Endothelial cell of umbilical vein (primary cell): Measurements from ENCODE around the gene GPN3. TPM values are rescaled to one million over a fixed set of nuclear protein-coding genes. Genes with fewer than 3 reads are reported as not detected.

Source experiments
- BruUV-seq: library from RNA; stranded (reverse); fragments of 400-500 nt; replicated peaks from 2 replicates; lab custom pipeline; 2021; lab: Mats Ljungman, UMichigan
- CTCF ChIA-PET: fragments of 300-600, 350-600 bp; sonication (Branson Sonifier 250); formaldehyde crosslinking; loops from one replicate; lab custom pipeline; 2021; ENCODE audit warnings: antibody characterized with exemption, inconsistent platforms; lab: Charles Lee
- POLR2A ChIA-PET: fragments of 300-600, 350-600 bp; sonication (Branson Sonifier 250); formaldehyde crosslinking; loops from one replicate; lab custom pipeline; 2021; ENCODE audit warnings: antibody characterized with exemption, inconsistent platforms; lab: Charles Lee
- DNase-seq: peaks from one replicate; pipeline ENCODE4 v3.0.0-alpha.2; 2011; ENCODE audit warnings: low read depth, low spot score
- FAIRE-seq: peaks from 2 replicates; lab custom pipeline; 2011; peaks lifted over from hg19 to GRCh38; lab: Jason Lieb, UNC
- H2AFZ ChIP-seq: 2 replicates; pipeline ENCODE4 v1.6.0; 2012; ENCODE audit warnings: low read depth, low read length, control low read depth, inconsistent platforms
- H3K27ac ChIP-seq: 2 replicates; pipeline ENCODE4 v1.5.1; 2011; ENCODE audit warnings: low read depth, mild to moderate bottlenecking, control low read depth, low read length, moderate library complexity; ENCODE audit not compliant: insufficient read depth
- H3K27me3 ChIP-seq, 2 experiments: 2 replicates each; pipeline versions ENCODE4 v1.6.0 to v1.6.1; 2011; ENCODE audit warnings: low read length in 2 of 2, mixed read lengths in 1 of 2; ENCODE audit not compliant: control insufficient read depth in 2 of 2, insufficient read depth in 2 of 2
- H3K36me3 ChIP-seq, 2 experiments: 2 replicates in 1 of 2; 3 replicates in 1 of 2; pipeline ENCODE4 v1.5.1; 2011; ENCODE audit warnings: low read length in 2 of 2, mild to moderate bottlenecking in 1 of 2, moderate library complexity in 1 of 2; ENCODE audit not compliant: control insufficient read depth in 2 of 2, insufficient read depth in 2 of 2; ENCODE audit errors: extremely low read depth in 1 of 2
- H3K4me1 ChIP-seq: 3 replicates; pipeline ENCODE4 v1.5.1; 2011; ENCODE audit warnings: mild to moderate bottlenecking, low read length; ENCODE audit not compliant: control insufficient read depth, insufficient read depth; ENCODE audit errors: extremely low read depth
- H3K4me2 ChIP-seq: 2 replicates; pipeline ENCODE4 v1.6.1; 2011; ENCODE audit warnings: low read length, control low read depth, mixed read lengths; ENCODE audit not compliant: insufficient read depth
- H3K4me3 ChIP-seq, 3 experiments: fragments of 200-600 bp in 1 of 3; sonication (generic), shearing (Covaris generic) in 1 of 3; replicated peaks in 1 of 3; 2 replicates each; pipeline ENCODE4 v1.5.1; 2011 to 2016; ENCODE audit warnings: control low read depth in 3 of 3, low read length in 3 of 3, mild to moderate bottlenecking in 2 of 3, inconsistent platforms in 1 of 3, low read depth in 1 of 3, moderate library complexity in 1 of 3; ENCODE audit not compliant: insufficient read depth in 1 of 3
- H3K79me2 ChIP-seq: 2 replicates; pipeline ENCODE4 v1.6.0; 2012; ENCODE audit warnings: low read length, inconsistent platforms; ENCODE audit not compliant: control insufficient read depth, insufficient read depth
- H3K9ac ChIP-seq: replicated peaks from 2 replicates; pipeline ENCODE3; 2011; ENCODE audit warnings: low read length, control low read depth; ENCODE audit not compliant: insufficient read depth; ENCODE audit errors: extremely low read depth
- H3K9me1 ChIP-seq: replicated peaks from 3 replicates; pipeline ENCODE4 v1.6.0; 2011; ENCODE audit warnings: mild to moderate bottlenecking, low read length; ENCODE audit not compliant: control insufficient read depth, insufficient read depth; ENCODE audit errors: extremely low read depth
- H3K9me3 ChIP-seq: replicated peaks from 2 replicates; pipeline ENCODE4 v1.5.1; 2012; ENCODE audit warnings: low read length, inconsistent platforms; ENCODE audit not compliant: control insufficient read depth, insufficient read depth
- H4K20me1 ChIP-seq: replicated peaks from 2 replicates; pipeline ENCODE3; 2011; ENCODE audit warnings: mild to moderate bottlenecking, low read length; ENCODE audit not compliant: control insufficient read depth, insufficient read depth; ENCODE audit errors: extremely low read depth
- EZH2 ChIP-seq: IDR thresholded peaks from 2 replicates; pipeline ENCODE4 v1.6.1; 2012; ENCODE audit warnings: borderline replicate concordance, low read depth, mild to moderate bottlenecking, moderate library complexity, low read length, inconsistent platforms; ENCODE audit not compliant: severe bottlenecking
- FOS ChIP-seq: IDR thresholded peaks from 2 replicates; pipeline ENCODE4 v1.6.1; 2011; ENCODE audit warnings: mild to moderate bottlenecking, low read length, moderate library complexity, borderline replicate concordance; ENCODE audit not compliant: insufficient read depth
- GATA2 ChIP-seq: IDR thresholded peaks from 2 replicates; pipeline ENCODE4 v1.7.0; 2011; ENCODE audit warnings: low read depth, mild to moderate bottlenecking, moderate library complexity, mixed read lengths, low read length; ENCODE audit not compliant: insufficient read length, insufficient read depth
- JUN ChIP-seq: IDR thresholded peaks from 2 replicates; pipeline ENCODE4 v1.6.1; 2011; ENCODE audit warnings: borderline replicate concordance, low read depth; ENCODE audit not compliant: insufficient read length, insufficient read depth
- MYC ChIP-seq: IDR thresholded peaks from one replicate; pipeline ENCODE4 v1.6.1; 2011; ENCODE audit warnings: mild to moderate bottlenecking, low read depth, low read length
- POLR2A ChIP-seq: IDR thresholded peaks from 2 replicates; pipeline ENCODE4 v1.6.1; 2012; ENCODE audit warnings: low read depth, mild to moderate bottlenecking, control low read depth, low read length
- POLR2AphosphoS5 ChIP-seq: IDR thresholded peaks from 2 replicates; pipeline ENCODE4 v1.6.1; 2012; ENCODE audit warnings: low read depth, mild to moderate bottlenecking, control low read depth, low read length, moderate library complexity; ENCODE audit not compliant: insufficient read depth
- dilution Hi-C: fragments of 300-500 bp; cut with MboI; formaldehyde crosslinking; loops from one replicate; pipeline ENCODE4 v1.15.0; 2019; ENCODE audit warnings: low sequenced_read_pairs; ENCODE audit not compliant: extremely low pct_ligation_motif_present
- intact Hi-C: fragments of 100-400 bp; cut with micrococcal nuclease; formaldehyde crosslinking; loops from one replicate; pipeline ENCODE4 v1.10.0; 2022
- polyA plus RNA-seq, 4 experiments: library from polyadenylated mRNA; depleted of rRNA in 3 of 4; stranded (reverse) in 3 of 4; unstranded in 1 of 4; fragments of >200 nt; gene quantifications; 2 replicates each; pipeline versions ENCODE4 v1.2.1 to v1.2.3, GENCODE V29; 2011 to 2012; ENCODE audit warnings: missing spikeins in 1 of 4
- total RNA-seq: library from RNA; stranded (reverse); gene quantifications from 2 replicates; pipeline ENCODE4 v1.2.3, GENCODE V29; 2021
- TF ChIP-seq, protein P1 (sequence below), 2 donors: IDR thresholded peaks; 1 replicate in 1 of 2; 2 replicates in 1 of 2; pipeline ENCODE4 v1.5.1; 2011; ENCODE audit warnings: low read length in 2 of 2, mild to moderate bottlenecking in 2 of 2, moderate library complexity in 2 of 2, control low read depth in 1 of 2, inconsistent platforms in 1 of 2, low read depth in 1 of 2; ENCODE audit not compliant: insufficient read depth in 1 of 2; ENCODE audit errors: extremely low read depth in 1 of 2
- TF ChIP-seq, protein P2 (sequence below): IDR thresholded peaks from 2 replicates; pipeline ENCODE4 v1.6.1; 2011; ENCODE audit not compliant: insufficient read depth, insufficient read length

GPN3 gene
- total and polyA plus RNA-seq, 2 donors (not counting 3 experiments of a cell fraction or from before 2014, with no cell fraction given), result 26.6 to 29.6 TPM

DNA sequence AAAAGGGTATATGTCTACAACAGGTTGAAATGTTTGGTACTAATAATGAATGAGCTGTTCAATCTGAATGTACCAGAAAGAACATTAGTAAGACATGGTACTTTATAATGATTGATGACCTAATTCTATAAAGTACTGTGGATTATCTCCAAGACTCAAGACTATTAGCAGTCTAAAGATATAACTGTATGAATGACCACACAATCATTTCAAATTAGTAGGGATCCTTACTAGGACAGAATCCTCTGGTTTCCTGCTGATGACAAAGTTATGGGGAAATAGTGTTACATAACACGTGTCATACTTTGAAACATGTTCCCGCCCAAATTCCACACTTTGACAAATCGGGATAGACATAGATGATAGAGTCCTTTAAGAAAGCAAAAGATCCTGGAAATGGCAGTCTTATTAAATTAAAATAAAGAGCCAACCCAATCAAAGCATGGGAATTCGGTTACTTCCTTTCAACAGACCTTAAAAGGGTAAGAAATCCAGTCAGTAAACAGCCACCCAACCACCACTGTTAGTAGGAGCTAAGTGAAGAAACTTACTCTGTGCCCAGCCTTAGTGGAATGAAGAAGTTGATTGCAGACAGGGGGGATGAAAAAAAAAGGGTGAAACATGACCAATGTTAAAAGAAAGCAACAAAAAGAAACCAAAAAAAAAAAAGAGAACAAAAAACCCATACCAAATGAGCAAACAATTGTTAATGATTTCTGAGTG lies 31.1 kb upstream of the GPN3 start:
- TF ChIP-seq POLR2A (no peak), JUN (no peak), MYC (no peak), POLR2AphosphoS5 (no peak), FOS (no peak), EZH2 (no peak), GATA2 (no peak)
- TF ChIP-seq, protein P1, sequence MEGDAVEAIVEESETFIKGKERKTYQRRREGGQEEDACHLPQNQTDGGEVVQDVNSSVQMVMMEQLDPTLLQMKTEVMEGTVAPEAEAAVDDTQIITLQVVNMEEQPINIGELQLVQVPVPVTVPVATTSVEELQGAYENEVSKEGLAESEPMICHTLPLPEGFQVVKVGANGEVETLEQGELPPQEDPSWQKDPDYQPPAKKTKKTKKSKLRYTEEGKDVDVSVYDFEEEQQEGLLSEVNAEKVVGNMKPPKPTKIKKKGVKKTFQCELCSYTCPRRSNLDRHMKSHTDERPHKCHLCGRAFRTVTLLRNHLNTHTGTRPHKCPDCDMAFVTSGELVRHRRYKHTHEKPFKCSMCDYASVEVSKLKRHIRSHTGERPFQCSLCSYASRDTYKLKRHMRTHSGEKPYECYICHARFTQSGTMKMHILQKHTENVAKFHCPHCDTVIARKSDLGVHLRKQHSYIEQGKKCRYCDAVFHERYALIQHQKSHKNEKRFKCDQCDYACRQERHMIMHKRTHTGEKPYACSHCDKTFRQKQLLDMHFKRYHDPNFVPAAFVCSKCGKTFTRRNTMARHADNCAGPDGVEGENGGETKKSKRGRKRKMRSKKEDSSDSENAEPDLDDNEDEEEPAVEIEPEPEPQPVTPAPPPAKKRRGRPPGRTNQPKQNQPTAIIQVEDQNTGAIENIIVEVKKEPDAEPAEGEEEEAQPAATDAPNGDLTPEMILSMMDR (IDR thresholded peaks at IDR 0.05; ENCODE audit: extremely low read depth in 1 of 2, insufficient read depth in 1 of 2, low read depth in 1 of 2, low read length in 2 of 2), result no peak
- TF ChIP-seq, protein P2, sequence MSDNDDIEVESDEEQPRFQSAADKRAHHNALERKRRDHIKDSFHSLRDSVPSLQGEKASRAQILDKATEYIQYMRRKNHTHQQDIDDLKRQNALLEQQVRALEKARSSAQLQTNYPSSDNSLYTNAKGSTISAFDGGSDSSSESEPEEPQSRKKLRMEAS, result no peak
- Histone ChIP-seq H3K9ac (no peak overlapping the region), H3K36me3 (peaks cover 4 to 9% of the 10 kb centered on the region in 2 experiments), H3K9me1 (no peaks in the 10 kb centered on the region), H3K4me2 (no peak overlapping the region), H3K79me2 (peaks cover 49% of the 10 kb centered on the region), H3K9me3 (no peaks in the 10 kb centered on the region), H3K27me3 (no peaks in the 10 kb centered on the region), H3K27ac (no peak overlapping the region), H3K4me3 (no peak overlapping the region), H2AFZ (no peak overlapping the region), H3K4me1 (peaks cover 13% of the 10 kb centered on the region), H4K20me1 (peaks cover 2% of the 10 kb centered on the region)
- no peak for FAIRE-seq
- CTCF ChIA-PET, result interaction anchor here (1.2 to 5.1 kb wide), 3 partner anchors 30 to 102 kb away, joined by 3 to 40 read pairs (median 13); partner anchors contain the start of genes ARPC3, FAM216A and GPN3
- POLR2A ChIA-PET, result no interaction called here
- DNase-seq, result no peak
- BruUV-seq, result no TSS peak
- intact Hi-C loops (no loop called here), dilution Hi-C loops (no loop called here)
